ENCODE measurements around the gene KDM7A. TPM values are rescaled to one million over a fixed set of nuclear protein-coding genes. Genes with fewer than 3 reads are reported as not detected.

Gene KDM7A
- total and polyA plus RNA-seq, 8 donors: 2.3 to 49.8 (median 17.9) TPM

GRCh38 chr7:140179339-140179738 lies 2.6 kb upstream of the KDM7A start:
- Histone ChIP-seq H3K4me1 (peaks cover 18 to 22% (median 18%) of the 10 kb centered on the region in 4 donors), H3K36me3 (no peaks in the 10 kb centered on the region), H3K27ac (no peak overlapping the region), H3K9me3 (no peaks in the 10 kb centered on the region), H3K27me3 (peaks cover 0 to 20% (median 0%) of the 10 kb centered on the region in 3 donors), H3K4me3 (no peak overlapping the region)
- TF ChIP-seq CTCF (IDR thresholded peaks at IDR 0.05) (no peak), EP300 (IDR thresholded peaks at IDR 0.05) (no peak), POLR2A (IDR thresholded peaks at IDR 0.05) (no peak), POLR2AphosphoS5 (IDR thresholded peaks at IDR 0.05) (no peak)
- DNase-seq: no peak
- WGBS, 5 donors: 89 to 94% (median 90%) methylated on average over 5 of the region's 5 CpGs
- intact Hi-C loops (cut with DNase I; ENCODE audit: low total_unique reads): no loop called here

GRCh38 chr7:140176122-140176701 lies 571 bp downstream of the KDM7A start:
- intact Hi-C loops (cut with DNase I; ENCODE audit: low total_unique reads): no loop called here
- peak overlapping the region; percentile 62 to 88 (median 83) for H3K4me3 ChIP-seq
- peak overlapping the region; percentile 99 to 100 (median 100) for H3K27ac ChIP-seq
- TF ChIP-seq CTCF (IDR thresholded peaks at IDR 0.05) (no peak), EP300 (IDR thresholded peaks at IDR 0.05) (no peak), POLR2AphosphoS5 (IDR thresholded peaks at IDR 0.05) (no peak), POLR2A (IDR thresholded peaks at IDR 0.05) (no peak)
- WGBS, 5 donors: 0 to 1% (median 1%) methylated on average over 14 to 94 of the region's 95 CpGs
- peak; percentile 27 to 58 for DNase-seq
- peaks cover 0 to 4% (median 0%) of the 10 kb centered on the region in 3 donors for H3K27me3 ChIP-seq
- H3K4me1 ChIP-seq: peaks cover 31 to 52% (median 41%) of the 10 kb centered on the region in 4 donors
- H3K9me3 ChIP-seq: no peaks in the 10 kb centered on the region
- no peaks in the 10 kb centered on the region for H3K36me3 ChIP-seq

- intact Hi-C loops (cut with DNase I; ENCODE audit: low total_unique reads): no loop called here
- Histone ChIP-seq H3K36me3 (no peaks in the 10 kb centered on the region), H3K27me3 (no peaks in the 10 kb centered on the region), H3K27ac (peak overlapping the region; percentile 99 to 100 (median 100)), H3K4me3 (peak overlapping the region; percentile 62 to 88 (median 83)), H3K4me1 (peaks cover 38 to 59% (median 48%) of the 10 kb centered on the region in 4 donors), H3K9me3 (no peaks in the 10 kb centered on the region)
- TF ChIP-seq CTCF (IDR thresholded peaks at IDR 0.05) (peak in 5 of 7 experiments; percentile 61 to 88 (median 66)), POLR2AphosphoS5 (IDR thresholded peaks at IDR 0.05) (peak; percentile 73 to 93 (median 92)), POLR2A (IDR thresholded peaks at IDR 0.05) (peak in 2 of 4 donors; percentile 46 to 51), EP300 (IDR thresholded peaks at IDR 0.05) (no peak)
- 0 to 1% (median 0%) methylated on average over 45 to 72 of the region's 72 CpGs for WGBS, 5 donors
- DNase-seq: peak; percentile 94 to 96
Observed at GRCh38 chr7:140175221-140176121, 1.3 kb downstream of the KDM7A start.

GRCh38 chr7:140174217-140174616 lies 2.6 kb downstream of the KDM7A start:
- Histone ChIP-seq H3K27ac (peak overlapping the region in 4 of 5 donors; percentile 99 to 100 (median 100)), H3K4me3 (peak overlapping the region in 1 of 4 donors; percentile 80), H3K4me1 (peaks cover 49 to 72% (median 59%) of the 10 kb centered on the region in 4 donors), H3K27me3 (no peaks in the 10 kb centered on the region), H3K36me3 (no peaks in the 10 kb centered on the region), H3K9me3 (no peaks in the 10 kb centered on the region)
- TF ChIP-seq POLR2A (IDR thresholded peaks at IDR 0.05) (no peak), EP300 (IDR thresholded peaks at IDR 0.05) (no peak), CTCF (IDR thresholded peaks at IDR 0.05) (no peak), POLR2AphosphoS5 (IDR thresholded peaks at IDR 0.05) (no peak)
- intact Hi-C loops (cut with DNase I; ENCODE audit: low total_unique reads): loop anchor here (5.0 kb wide), 1 partner anchor 153 kb away; no protein-coding TSS in a partner anchor
- no peak for DNase-seq
- 61 to 75% (median 73%) methylated on average over 2 of the region's 2 CpGs for WGBS, 5 donors
